Neural progenitor cell (in vitro differentiated cells): Measurements from ENCODE around the gene DNAJC24.

ENCODE experiments used
- EZH2 ChIP-seq: fragments of 200-600 bp; sonication (generic); IDR thresholded peaks from 2 replicates; pipeline ENCODE4 v1.6.1; 2017; ENCODE audit warnings: antibody characterized with exemption, mild to moderate bottlenecking, moderate library complexity
- TF ChIP-seq, protein P1 (sequence below): fragments of 200-600 bp; sonication (generic); IDR thresholded peaks from 2 replicates; pipeline ENCODE4 v1.5.1; 2017; ENCODE audit warnings: antibody characterized with exemption, mild to moderate bottlenecking

DNA sequence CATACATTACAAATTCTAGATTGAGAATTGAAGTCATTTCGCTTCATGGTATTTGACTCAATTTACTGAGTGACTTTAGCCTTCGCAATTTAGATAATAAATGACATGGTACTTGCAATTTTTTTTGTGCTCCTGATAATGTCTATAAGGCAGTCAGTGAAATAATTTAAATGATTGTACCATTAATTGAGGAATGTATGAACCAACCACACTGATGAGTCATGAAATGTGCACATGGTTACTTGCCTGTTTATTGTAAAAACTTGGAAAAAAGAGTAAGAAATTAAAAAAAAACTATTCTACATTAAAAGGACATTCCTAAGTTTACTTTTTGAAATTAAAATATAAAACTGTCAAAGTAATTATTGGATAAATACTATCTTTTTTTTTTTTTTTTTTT is 43.3 kb downstream of the DNAJC24 start:
- TF ChIP-seq, protein P1, sequence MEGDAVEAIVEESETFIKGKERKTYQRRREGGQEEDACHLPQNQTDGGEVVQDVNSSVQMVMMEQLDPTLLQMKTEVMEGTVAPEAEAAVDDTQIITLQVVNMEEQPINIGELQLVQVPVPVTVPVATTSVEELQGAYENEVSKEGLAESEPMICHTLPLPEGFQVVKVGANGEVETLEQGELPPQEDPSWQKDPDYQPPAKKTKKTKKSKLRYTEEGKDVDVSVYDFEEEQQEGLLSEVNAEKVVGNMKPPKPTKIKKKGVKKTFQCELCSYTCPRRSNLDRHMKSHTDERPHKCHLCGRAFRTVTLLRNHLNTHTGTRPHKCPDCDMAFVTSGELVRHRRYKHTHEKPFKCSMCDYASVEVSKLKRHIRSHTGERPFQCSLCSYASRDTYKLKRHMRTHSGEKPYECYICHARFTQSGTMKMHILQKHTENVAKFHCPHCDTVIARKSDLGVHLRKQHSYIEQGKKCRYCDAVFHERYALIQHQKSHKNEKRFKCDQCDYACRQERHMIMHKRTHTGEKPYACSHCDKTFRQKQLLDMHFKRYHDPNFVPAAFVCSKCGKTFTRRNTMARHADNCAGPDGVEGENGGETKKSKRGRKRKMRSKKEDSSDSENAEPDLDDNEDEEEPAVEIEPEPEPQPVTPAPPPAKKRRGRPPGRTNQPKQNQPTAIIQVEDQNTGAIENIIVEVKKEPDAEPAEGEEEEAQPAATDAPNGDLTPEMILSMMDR = no peak
- TF ChIP-seq EZH2 = no peak
